Loucy (cell line): ENCODE measurements around the gene NPHP4.

Experiments
- H2AFZ ChIP-seq: fragments of 200-600 bp; sonication (generic); 2 replicates; pipeline ENCODE4 v1.6.0; 2016; ENCODE audit warnings: antibody characterized with exemption, mild to moderate bottlenecking, low read length, moderate library complexity
- H3F3A ChIP-seq: fragments of 200-600 bp; 2 replicates; pipeline ENCODE4 v1.6.0; 2016; ENCODE audit warnings: antibody characterized with exemption, low read depth, mild to moderate bottlenecking
- H3K27me3 ChIP-seq: fragments of 200-600 bp; sonication (generic); 2 replicates; pipeline ENCODE4 v1.6.1; 2014; ENCODE audit warnings: low read length, mild to moderate bottlenecking; ENCODE audit not compliant: insufficient read depth, poor library complexity, severe bottlenecking
- H3K36me3 ChIP-seq: fragments of 200-600 bp; sonication (generic); 2 replicates; pipeline ENCODE4 v1.6.1; 2016; ENCODE audit warnings: low read length; ENCODE audit not compliant: insufficient read depth
- H3K4me1 ChIP-seq: fragments of 200-600 bp; sonication (generic); 2 replicates; pipeline ENCODE4 v1.5.1; 2014; ENCODE audit warnings: low read length, mild to moderate bottlenecking; ENCODE audit not compliant: insufficient read depth, poor library complexity, severe bottlenecking
- H3K4me2 ChIP-seq: fragments of 200-600 bp; sonication (generic); 2 replicates; pipeline ENCODE4 v1.6.0; 2014; ENCODE audit warnings: antibody characterized with exemption, low read length, low read depth, mild to moderate bottlenecking; ENCODE audit not compliant: poor library complexity, severe bottlenecking
- H3K4me3 ChIP-seq: fragments of 200-600 bp; sonication (generic); 2 replicates; pipeline ENCODE4 v1.5.1; 2014; ENCODE audit warnings: low read length, mild to moderate bottlenecking, mixed read lengths; ENCODE audit not compliant: poor library complexity, severe bottlenecking
- H3K79me2 ChIP-seq: fragments of 200-600 bp; sonication (generic); 2 replicates; pipeline ENCODE4 v1.6.1; 2014; ENCODE audit warnings: low read length; ENCODE audit not compliant: insufficient read depth
- H3K9ac ChIP-seq: fragments of 200-600 bp; sonication (generic); 2 replicates; pipeline ENCODE4 v1.6.0; 2014; ENCODE audit warnings: mild to moderate bottlenecking, low read depth, low read length, moderate library complexity; ENCODE audit not compliant: poor library complexity, severe bottlenecking
- H3K9me2 ChIP-seq: fragments of 200-600 bp; sonication (generic); replicated peaks from 2 replicates; pipeline ENCODE4 v1.6.1; 2016; ENCODE audit warnings: low read depth, low read length, mixed read lengths
- H3K9me3 ChIP-seq: fragments of 200-600 bp; sonication (generic); 2 replicates; pipeline ENCODE4 v1.6.1; 2014; ENCODE audit warnings: mild to moderate bottlenecking, antibody characterized with exemption, low read length, low read depth; ENCODE audit not compliant: insufficient read depth
- H4K20me1 ChIP-seq: fragments of 200-600 bp; sonication (generic); 2 replicates; pipeline ENCODE4 v1.6.0; 2014; ENCODE audit warnings: antibody characterized with exemption, low read length, mild to moderate bottlenecking; ENCODE audit not compliant: insufficient read depth, poor library complexity, severe bottlenecking
- EZH2phosphoT487 ChIP-seq: fragments of 200-600 bp; IDR thresholded peaks from 2 replicates; pipeline ENCODE4 v1.6.1; 2018; ENCODE audit warnings: antibody characterized with exemption, mild to moderate bottlenecking, moderate library complexity, borderline replicate concordance
- TF ChIP-seq, protein P1 (sequence below): fragments of 200-600 bp; sonication (generic); conservative IDR thresholded peaks from 2 replicates; pipeline ENCODE4 v1.5.1; 2014; ENCODE audit warnings: mild to moderate bottlenecking, antibody characterized with exemption, low read length

The NPHP4 gene

DNA sequence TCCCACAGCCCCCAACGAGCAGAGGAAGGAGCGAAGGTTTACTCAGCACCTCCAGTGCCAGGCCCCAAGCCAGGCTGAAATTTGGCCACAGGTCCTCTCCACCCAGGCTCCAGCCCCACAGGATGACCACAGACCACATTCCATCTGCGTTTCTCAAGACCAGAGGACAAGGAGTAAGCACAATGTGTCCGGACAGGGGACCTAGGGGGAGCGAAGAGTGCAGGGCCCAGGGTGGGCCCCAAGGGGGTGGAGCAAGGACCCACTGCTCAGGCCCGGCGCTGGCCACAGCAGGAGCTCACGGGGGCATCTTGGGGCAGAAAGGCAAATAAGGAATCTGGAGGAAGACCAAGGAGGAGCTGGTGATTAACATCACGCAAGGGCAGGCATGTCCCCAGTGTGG is 100.5 kb downstream of the NPHP4 start:
- H2AFZ ChIP-seq, result no peak overlapping the region
- no peaks in the 10 kb centered on the region for H3K9me2 ChIP-seq
- no peaks in the 10 kb centered on the region for H3K4me1 ChIP-seq
- no peak overlapping the region for H3K9ac ChIP-seq
- H3K9me3 ChIP-seq, result no peaks in the 10 kb centered on the region
- TF ChIP-seq, protein P1, sequence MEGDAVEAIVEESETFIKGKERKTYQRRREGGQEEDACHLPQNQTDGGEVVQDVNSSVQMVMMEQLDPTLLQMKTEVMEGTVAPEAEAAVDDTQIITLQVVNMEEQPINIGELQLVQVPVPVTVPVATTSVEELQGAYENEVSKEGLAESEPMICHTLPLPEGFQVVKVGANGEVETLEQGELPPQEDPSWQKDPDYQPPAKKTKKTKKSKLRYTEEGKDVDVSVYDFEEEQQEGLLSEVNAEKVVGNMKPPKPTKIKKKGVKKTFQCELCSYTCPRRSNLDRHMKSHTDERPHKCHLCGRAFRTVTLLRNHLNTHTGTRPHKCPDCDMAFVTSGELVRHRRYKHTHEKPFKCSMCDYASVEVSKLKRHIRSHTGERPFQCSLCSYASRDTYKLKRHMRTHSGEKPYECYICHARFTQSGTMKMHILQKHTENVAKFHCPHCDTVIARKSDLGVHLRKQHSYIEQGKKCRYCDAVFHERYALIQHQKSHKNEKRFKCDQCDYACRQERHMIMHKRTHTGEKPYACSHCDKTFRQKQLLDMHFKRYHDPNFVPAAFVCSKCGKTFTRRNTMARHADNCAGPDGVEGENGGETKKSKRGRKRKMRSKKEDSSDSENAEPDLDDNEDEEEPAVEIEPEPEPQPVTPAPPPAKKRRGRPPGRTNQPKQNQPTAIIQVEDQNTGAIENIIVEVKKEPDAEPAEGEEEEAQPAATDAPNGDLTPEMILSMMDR, result no peak
- no peaks in the 10 kb centered on the region for H3F3A ChIP-seq
- H3K4me2 ChIP-seq, result no peak overlapping the region
- H3K27me3 ChIP-seq, result no peaks in the 10 kb centered on the region
- peaks cover 6% of the 10 kb centered on the region; the same call in 1 of the 2 replicates for H3K36me3 ChIP-seq
- H3K79me2 ChIP-seq, result no peaks in the 10 kb centered on the region
- H4K20me1 ChIP-seq, result no peaks in the 10 kb centered on the region
- H3K4me3 ChIP-seq, result no peak overlapping the region

DNA sequence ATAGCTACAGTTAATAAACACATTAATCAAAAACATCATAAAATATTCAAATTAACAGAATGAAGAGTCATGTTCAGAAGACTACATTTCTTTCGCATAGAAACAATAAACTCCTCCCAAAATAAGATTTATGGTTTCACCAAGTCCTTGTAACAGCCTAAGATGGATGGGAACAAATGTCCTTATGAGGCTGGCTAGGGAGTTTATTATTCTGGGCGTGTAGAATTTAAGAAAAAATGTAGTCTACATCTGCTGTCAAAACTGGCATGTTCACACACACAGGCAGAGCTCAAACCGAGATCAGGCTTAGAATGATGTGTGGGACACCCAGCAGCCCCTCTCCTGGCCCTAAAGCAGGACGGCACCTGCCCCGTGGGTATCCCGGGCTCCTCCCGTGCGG is 101.1 kb downstream of the NPHP4 start:
- H3K4me2 ChIP-seq, result no peak overlapping the region
- TF ChIP-seq, protein P1, result no peak
- TF ChIP-seq EZH2phosphoT487, result no peak
- H3K27me3 ChIP-seq, result no peaks in the 10 kb centered on the region
- no peaks in the 10 kb centered on the region for H3K9me3 ChIP-seq
- H2AFZ ChIP-seq, result no peak overlapping the region
- H3K79me2 ChIP-seq, result no peaks in the 10 kb centered on the region
- no peaks in the 10 kb centered on the region for H3K9me2 ChIP-seq
- H4K20me1 ChIP-seq, result no peaks in the 10 kb centered on the region
- no peaks in the 10 kb centered on the region for H3K4me1 ChIP-seq
- H3K36me3 ChIP-seq, result peaks cover 6% of the 10 kb centered on the region; the same call in 1 of the 2 replicates
- H3F3A ChIP-seq, result no peaks in the 10 kb centered on the region
- H3K4me3 ChIP-seq, result no peak overlapping the region
- H3K9ac ChIP-seq, result no peak overlapping the region

DNA sequence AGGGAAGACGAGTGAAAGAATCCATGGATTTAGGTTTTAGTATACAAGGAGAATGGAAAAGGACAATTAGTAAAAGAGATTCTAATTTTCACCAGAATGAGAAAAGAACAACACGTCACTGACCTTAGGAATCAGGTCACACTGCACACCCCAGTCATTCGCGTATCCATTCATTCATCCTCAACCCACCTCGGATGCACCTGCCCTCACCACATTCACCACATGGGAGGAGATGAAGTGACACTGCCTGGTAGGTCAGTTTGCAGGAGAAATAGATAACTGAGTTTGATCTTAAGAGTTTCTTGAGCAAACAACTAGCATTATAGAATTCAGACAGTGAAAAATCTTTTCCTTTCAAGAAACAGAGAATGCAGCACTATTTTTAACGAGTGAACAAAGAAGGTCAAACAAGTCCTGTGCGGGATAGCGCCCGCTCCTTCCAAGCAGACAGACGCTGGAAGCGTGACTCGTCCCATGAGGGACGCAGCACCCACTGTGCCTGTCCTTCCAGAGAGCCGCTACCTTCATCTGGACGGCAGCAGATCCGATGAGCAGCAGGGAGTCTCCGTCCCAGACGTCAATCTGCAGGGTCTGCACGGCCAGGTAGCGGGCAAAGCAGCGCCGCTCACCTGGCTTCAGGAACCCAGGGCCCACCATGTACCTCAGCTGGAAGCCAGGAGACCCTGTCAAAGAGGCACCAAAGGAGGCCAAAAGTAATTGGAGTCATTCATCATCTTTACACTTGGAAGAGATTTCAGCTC is 101.7 kb downstream of the NPHP4 start:
- no peak overlapping the region for H3K4me2 ChIP-seq
- no peak overlapping the region for H3K9ac ChIP-seq
- no peak overlapping the region for H2AFZ ChIP-seq
- no peak overlapping the region for H3K4me3 ChIP-seq
- H3K4me1 ChIP-seq, result no peaks in the 10 kb centered on the region
- H3K79me2 ChIP-seq, result no peaks in the 10 kb centered on the region
- TF ChIP-seq, protein P1, result no peak
- TF ChIP-seq EZH2phosphoT487, result no peak
- no peaks in the 10 kb centered on the region for H4K20me1 ChIP-seq
- peaks cover 6% of the 10 kb centered on the region; the same call in 1 of the 2 replicates for H3K36me3 ChIP-seq
- H3K9me2 ChIP-seq, result no peaks in the 10 kb centered on the region
- no peaks in the 10 kb centered on the region for H3K9me3 ChIP-seq
- no peaks in the 10 kb centered on the region for H3K27me3 ChIP-seq
- no peaks in the 10 kb centered on the region for H3F3A ChIP-seq
